Activated CD4-positive, alpha-beta T cell treated with anti-CD3 and anti-CD28 coated beads, Interleukin-2, amount 50 U/mL, for 48 hours (primary cell): ENCODE data around the gene CCNG2.

Experiments used
- DNase-seq, 2 experiments: peaks; one replicate each; pipeline ENCODE4 v3.0.0-alpha.2; 2020

The CCNG2 gene

DNA sequence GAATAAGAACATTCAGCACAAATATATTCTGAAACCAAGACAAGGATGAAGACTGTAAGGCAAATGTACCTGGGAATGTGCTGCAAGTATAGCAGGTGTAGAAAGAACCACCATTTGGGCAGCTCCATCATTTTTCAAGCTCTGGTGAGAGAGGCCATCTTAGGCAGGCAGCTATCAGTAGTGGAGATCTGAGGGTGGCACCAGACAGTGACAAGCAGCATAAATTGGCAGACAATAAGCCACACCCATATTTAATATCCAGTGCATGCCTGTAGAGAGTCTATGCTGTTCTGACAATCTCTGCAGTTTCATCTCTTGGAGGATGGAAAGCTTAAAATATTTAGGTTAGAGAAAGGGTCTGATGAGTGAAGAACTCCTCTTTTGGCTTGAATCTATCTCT lies 22.5 kb downstream of the CCNG2 start:
- DNase-seq = no peak

DNA sequence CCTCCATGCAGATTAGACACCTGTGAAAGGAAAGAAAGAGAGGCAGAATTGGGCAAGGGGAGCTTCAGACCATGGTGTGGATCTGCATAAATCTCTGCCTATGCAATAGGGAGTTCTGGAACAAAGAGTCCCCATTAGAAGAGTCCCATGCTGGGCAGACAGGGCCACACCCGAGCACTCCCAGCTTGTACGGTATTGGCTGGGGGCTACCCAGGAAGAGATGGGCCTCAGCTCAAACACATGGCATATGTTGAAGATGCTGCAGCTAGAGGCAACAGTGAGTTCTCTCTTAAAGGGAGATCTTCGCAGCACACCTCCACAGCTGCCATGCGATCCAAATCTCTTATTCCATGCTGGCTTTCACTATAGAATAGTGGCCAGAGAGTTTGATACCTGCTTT lies 24.7 kb downstream of the CCNG2 start:
- no peak for DNase-seq

- no peak for DNase-seq
Measured at GRCh38 chr4:77183777-77184420, 26.9 kb downstream of the CCNG2 start.

- no peak for DNase-seq
Measured at GRCh38 chr4:77184974-77185373, 28.0 kb downstream of the CCNG2 start.

DNA sequence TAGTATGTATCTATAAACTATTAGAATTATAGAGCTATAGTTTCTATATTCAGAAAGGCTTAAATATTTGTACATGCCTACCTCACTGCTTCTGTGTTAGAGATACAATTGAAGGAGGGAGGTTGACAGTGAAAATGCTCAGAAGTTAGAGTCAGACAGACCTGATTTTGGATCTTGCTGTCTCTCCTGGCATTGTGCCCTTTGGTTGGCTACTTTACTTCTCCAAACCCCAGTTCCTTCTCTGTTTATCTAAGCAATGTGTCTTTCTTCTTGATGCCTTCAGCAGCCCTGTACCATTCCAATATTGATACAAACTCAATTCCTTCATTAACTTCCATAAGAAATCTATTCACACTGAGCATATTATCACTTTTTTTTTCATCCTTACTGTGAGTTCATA lies 28.7 kb downstream of the CCNG2 start:
- no peak for DNase-seq

GRCh38 chr4:77187322-77187721 lies 30.3 kb downstream of the CCNG2 start:
- DNase-seq = no peak

DNA sequence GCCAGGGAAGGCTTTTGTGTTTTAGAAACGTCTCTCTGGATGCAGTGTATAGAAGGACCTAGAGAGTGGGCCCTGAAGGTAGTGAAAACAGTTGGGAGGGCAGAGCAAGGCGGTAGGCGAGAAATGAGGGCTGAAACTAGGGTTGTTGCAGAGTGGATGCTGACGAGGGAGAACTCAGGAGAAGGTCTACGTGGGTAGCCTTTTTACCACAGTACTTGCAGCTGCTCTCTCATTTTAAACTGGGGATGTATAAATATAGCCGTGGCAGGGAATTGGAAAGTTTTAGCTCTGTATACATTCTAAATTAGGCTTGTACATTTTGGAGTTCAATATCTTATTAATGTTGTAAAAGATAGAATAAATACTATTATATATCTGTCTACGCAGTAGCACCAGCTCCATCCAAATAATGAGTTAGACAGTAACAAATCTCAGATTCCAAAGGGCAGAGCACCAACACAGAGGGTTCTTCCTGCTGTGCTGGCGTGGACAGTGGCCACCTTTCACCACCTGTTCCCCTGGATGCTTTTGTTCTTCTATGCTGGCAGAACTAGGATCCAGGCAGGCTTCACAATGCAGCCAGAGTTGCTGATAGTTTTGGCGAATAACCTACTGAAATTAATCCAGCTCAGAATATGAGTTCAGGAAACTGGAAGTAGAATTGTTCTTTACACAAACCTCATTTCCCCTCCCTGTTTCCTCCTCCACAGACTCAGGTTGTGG lies 31.7 kb downstream of the CCNG2 start:
- no peak for DNase-seq

- no peak for DNase-seq
Measured at GRCh38 chr4:77189412-77189811, 32.4 kb downstream of the CCNG2 start.

- DNase-seq = no peak
Measured at GRCh38 chr4:77190053-77190452, 33.0 kb downstream of the CCNG2 start.

- DNase-seq = no peak
Measured at GRCh38 chr4:77193046-77193445, 36.0 kb downstream of the CCNG2 start.

- DNase-seq = peak; percentile 75 to 81
Measured at GRCh38 chr4:77193511-77194102, 36.6 kb downstream of the CCNG2 start.

GRCh38 chr4:77194366-77194765 lies 37.4 kb downstream of the CCNG2 start:
- no peak for DNase-seq

GRCh38 chr4:77194989-77195388 lies 38.0 kb downstream of the CCNG2 start:
- no peak for DNase-seq

- DNase-seq = peak in 1 of 2 experiments; percentile 5
Measured at GRCh38 chr4:77196866-77197265, 39.9 kb downstream of the CCNG2 start.

DNA sequence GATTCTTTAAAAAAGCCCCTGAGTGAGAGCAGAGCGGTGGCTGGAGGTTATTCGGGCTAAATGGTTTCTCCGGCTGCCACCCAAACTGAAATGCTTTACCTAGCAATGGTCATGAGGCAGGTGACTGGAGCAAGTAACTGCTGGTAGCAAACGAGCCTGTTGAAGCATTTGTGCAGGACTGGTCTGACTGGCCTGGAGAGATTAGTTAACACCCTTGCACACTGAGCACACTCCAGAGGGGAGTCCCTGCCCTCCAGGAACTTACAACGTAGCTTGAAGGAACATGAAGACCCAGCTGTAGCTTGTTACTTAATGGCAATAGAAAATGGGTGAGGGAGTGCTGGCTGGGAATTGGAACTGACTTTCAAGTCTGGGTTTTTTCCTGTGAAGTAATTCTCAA lies 40.4 kb downstream of the CCNG2 start:
- no peak for DNase-seq

GRCh38 chr4:77197831-77198230 lies 40.8 kb downstream of the CCNG2 start:
- DNase-seq = no peak

DNA sequence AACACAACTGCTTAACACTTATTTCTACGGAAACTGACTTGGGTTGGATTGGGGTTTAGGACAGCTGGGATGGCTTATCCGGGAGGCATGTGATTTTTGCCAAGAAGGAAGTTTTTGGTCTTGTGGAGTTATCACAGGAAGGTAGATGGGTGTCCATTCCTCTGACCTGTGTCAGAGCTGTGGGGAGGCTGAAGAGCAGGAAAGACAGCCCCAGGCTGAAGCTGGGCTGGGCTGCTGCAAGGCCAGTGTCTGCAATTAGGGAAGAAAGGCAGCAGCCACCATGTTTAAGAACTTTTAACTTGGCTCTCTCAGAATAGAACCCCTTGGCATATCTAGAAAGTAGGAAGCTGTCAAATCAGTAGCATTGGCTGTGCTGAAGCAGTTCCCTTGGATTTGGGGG lies 42.3 kb downstream of the CCNG2 start:
- DNase-seq = no peak

DNA sequence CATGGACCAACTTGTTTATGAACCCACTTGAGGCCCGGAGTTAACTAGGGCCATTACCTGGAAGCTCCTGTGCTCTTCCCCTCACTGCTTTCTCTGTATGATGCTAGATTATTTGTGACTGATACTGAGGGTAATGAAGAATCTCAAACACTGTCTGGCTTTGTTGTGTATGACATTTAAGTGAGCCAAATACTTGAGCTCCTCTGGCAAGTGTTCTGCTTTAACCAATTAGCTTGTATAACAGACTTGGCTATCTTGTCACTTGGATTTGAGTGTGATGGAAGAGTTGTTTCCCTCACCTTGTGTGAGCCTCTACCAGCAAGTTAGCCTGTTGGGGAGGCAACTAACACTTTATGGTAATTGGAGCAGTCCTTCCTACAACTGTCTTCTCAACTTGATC lies 42.7 kb downstream of the CCNG2 start:
- DNase-seq = no peak

- no peak for DNase-seq
Measured at GRCh38 chr4:77201343-77201742, 44.3 kb downstream of the CCNG2 start.

DNA sequence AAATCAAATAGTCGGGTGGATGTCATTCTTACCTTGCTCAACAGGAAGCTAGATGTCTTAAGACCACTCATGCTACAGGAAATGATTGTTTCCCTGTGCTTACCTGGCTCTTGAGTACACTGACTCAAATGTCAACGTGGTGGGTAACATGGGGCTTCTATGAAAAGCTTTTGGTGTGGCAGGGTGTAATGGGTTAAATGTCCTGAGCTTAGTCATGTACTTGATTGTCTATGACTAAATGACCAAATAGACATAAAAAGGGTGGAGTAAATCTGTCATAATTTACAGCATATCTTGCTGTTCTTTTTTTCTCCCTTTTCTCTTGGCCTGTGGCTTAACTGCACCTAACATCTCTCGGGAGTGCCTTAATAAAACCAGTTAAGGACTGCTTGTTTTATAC lies 44.9 kb downstream of the CCNG2 start:
- DNase-seq = no peak

DNA sequence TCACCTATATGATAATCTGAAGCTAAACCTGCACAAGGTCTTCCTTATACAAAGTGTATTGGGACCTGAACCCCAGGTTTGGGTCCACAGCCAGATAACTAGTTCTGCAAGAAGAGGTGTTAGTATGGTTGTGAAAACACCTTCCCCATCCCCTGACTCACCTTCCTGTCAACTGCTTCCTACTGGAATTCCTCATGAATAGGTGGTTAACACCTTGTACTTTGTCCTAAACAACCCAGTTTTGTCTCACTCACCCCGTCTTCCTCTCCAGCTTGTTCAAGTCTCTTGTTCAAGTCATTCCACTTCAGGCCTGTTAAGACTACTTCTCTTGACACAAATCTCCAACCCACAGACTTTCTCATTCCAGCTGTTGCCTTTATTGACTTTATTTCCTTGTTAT lies 45.5 kb downstream of the CCNG2 start:
- no peak for DNase-seq

- DNase-seq = peak; percentile 47 to 68
Measured at GRCh38 chr4:77203380-77204197, 46.6 kb downstream of the CCNG2 start.

DNA sequence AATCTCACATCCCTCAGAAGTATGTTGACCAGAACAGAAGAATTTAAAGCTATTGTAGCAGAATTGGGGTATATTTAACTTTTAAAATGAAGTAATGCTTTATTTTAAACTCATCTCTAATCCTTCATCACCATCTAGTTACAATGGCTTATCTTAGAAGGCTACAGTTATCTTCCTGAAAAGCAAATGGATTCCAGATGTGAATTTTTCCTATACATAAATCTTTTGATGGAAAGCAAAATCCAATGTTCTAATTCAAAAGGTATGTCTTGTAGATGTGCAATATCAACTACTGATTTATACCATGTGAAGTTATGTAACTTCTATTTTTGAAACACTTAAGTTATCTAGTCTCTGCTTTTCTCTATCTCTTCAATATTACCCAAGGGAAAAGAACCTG lies 47.6 kb downstream of the CCNG2 start:
- no peak for DNase-seq

GRCh38 chr4:77209012-77209411 lies 52.0 kb downstream of the CCNG2 start:
- DNase-seq = no peak
